ENCODE results near the gene ZGLP1.
A peak's percentile ranks its signal among the peaks of the same experiment; 100 is the strongest.
"Not testable (repeated sequence)": the region's sequence is repeated elsewhere in the genome, so short reads cannot be mapped to it uniquely, and the experiment has no call there.

The ZGLP1 gene

DNA sequence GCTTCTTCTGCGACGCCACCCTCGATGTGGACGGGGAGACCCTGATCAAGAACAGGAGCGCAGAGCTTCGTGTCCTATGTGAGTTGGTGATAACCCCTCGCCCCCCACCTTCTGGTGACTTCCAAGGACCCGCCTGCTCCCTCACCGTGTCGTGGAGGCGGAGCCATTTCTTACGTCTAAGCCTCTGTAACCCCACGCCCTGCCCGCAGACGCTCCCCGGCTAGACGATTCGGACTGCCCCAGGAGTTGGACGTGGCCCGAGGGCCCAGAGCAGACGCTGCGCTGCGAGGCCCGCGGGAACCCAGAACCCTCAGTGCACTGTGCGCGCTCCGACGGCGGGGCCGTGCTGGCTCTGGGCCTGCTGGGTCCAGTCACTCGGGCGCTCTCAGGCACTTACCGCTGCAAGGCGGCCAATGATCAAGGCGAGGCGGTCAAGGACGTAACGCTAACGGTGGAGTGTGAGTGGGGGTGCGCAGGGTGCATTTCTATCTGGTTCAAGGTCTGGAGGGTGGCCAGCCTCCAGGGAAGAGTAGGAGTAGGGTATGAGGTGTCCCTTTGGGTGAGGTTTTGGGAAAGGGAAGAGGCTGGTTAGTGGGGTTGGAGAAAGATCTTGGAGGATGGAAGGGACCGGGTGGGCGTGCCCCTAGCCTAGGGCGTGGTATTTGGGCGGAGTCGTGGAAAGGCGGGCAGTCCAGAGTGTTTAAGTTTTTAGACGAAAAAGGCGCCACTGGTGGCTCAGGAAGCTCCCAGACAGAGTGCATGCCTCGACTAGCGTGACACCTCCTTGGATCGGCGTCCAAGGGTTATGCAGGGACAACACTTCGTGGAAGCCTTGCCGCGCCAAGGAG is 16.6 kb downstream of the ZGLP1 start:
- DNase-seq = no peak

- no peak for DNase-seq
Measured at GRCh38 chr19:10292206-10292788, 17.3 kb downstream of the ZGLP1 start.

GRCh38 chr19:10291554-10292205 is 17.9 kb downstream of the ZGLP1 start:
- no peak for DNase-seq

DNA sequence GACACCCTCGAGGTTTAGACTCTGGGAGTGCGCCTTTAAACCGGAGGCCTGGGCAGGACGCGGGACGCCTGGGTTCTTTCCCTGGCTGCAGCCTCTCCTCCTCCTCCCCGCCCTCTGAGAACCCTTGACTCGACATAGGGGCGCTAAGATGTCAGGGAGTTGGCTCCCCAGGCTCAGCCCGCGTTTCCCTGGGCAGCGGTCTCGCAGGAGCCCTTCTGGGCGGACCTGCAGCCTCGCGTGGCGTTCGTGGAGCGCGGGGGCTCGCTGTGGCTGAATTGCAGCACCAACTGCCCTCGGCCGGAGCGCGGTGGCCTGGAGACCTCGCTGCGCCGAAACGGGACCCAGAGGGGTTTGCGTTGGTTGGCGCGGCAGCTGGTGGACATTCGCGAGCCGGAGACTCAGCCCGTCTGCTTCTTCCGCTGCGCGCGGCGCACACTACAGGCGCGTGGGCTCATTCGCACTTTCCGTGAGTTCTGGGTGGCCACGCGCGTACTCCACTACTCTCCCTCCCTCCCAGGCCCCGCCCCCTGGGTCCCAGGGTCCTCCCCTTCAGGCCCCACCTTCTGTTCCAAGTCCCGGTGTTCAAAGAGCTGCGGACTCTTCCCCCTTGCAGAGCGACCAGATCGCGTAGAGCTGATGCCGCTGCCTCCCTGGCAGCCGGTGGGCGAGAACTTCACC is 18.6 kb downstream of the ZGLP1 start:
- peak in 1 of 2 experiments; percentile 69 for DNase-seq

GRCh38 chr19:10290357-10290875 is 19.2 kb downstream of the ZGLP1 start:
- DNase-seq = peak in 1 of 2 experiments; percentile 43

DNA sequence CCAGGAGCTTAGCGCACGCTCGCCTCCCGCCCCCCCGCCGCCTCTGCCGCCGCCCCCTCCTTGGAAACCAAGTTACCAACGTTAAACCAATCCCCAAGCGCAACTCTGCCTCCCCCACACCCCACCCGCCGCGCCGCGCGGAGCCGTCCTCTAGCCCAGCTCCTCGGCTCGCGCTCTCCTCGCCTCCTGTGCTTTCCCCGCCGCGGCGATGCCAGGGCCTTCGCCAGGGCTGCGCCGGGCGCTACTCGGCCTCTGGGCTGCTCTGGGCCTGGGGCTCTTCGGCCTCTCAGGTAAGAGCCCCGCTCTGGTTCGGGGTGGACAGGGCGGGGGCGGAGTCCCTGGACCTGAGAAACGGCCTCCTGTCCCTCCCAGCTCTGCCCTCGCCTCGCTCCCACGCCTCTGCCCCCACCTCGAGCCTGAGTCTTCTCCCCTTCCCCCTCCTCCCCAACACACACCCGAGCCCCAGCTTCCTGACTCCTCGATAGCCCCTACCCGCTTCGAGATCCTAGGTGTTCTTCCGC is 19.7 kb downstream of the ZGLP1 start, which contains the start of gene ICAM5:
ICAM5 (plus strand) TSS at position 117 of the 521 bp plus-strand sequence; CDS start at position 209, 92 bp downstream.
- no peak for DNase-seq

DNA sequence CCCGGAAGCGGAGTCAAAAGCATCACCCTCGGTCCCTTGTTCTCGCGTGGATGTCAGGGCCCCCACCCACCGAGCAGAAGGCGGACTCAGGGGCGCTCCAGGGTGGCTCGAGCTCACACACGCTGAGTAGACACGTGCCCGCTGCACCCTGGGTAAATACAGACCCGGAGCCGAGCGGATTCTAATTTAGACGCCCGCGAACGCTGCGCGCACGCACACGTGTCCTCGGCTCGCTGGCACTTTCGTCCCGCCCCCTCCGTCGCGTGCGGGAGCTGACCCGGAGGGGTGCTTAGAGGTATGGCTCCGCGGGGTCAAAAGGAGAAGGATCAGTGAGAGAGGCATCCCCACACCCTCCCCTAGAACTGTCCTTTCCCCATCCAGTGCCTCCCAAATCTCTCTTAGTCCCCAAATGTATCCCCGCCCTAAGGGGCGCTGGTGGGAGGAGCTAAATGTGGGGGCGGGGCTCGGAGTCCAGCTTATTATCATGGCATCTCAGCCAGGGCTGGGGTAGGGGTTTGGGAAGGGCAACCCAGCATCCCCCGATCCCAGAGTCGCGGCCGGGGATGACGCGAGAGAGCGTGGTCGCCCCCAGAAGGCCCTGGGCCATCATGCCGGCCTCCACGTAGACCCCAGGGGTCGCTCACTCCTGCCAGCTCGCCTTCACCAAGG is 20.3 kb downstream of the ZGLP1 start:
- DNase-seq = peak; percentile 64 to 80

DNA sequence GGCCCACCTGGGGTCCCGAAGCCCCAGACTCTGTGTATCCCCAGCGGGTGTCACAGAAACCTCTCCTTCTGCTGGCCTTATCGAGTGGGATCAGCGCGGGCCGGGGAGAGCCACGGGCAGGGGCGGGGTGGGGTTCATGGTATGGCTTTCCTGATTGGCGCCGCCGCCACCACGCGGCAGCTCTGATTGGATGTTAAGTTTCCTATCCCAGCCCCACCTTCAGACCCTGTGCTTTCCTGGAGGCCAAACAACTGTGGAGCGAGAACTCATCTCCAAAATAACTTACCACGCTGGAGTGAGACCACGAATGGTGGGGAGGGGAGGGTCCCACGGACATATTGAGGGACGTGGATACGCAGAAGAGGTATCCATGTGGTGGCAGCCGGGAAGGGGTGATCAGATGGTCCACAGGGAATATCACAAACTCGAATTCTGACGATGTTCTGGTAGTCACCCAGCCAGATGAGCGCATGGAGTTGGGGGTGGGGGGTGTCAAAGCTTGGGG is 20.9 kb downstream of the ZGLP1 start:
- peak; percentile 42 to 73 for DNase-seq

DNA sequence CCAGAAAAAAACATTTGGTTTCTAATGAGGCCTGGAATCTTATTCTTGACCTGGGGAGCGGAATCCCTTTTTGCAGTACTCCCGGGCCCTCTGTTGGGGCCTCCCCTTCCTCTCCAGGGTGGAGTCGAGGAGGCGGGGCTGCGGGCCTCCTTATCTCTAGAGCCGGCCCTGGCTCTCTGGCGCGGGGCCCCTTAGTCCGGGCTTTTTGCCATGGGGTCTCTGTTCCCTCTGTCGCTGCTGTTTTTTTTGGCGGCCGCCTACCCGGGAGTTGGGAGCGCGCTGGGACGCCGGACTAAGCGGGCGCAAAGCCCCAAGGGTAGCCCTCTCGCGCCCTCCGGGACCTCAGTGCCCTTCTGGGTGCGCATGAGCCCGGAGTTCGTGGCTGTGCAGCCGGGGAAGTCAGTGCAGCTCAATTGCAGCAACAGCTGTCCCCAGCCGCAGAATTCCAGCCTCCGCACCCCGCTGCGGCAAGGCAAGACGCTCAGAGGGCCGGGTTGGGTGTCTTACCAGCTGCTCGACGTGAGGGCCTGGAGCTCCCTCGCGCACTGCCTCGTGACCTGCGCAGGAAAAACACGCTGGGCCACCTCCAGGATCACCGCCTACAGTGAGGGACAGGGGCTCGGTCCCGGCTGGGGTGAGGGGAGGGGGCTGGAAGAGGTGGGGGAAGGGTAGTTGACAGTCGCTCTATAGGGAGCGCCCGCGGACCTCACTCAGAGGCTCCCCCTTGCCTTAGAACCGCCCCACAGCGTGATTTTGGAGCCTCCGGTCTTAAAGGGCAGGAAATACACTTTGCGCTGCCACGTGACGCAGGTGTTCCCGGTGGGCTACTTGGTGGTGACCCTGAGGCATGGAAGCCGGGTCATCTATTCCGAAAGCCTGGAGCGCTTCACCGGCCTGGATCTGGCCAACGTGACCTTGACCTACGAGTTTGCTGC is 22.5 kb downstream of the ZGLP1 start, which contains the start of gene ICAM4:
ICAM4 (plus strand) TSS at position 153 of the 935 bp plus-strand sequence; CDS start at position 211, 58 bp downstream.
- DNase-seq = no peak

DNA sequence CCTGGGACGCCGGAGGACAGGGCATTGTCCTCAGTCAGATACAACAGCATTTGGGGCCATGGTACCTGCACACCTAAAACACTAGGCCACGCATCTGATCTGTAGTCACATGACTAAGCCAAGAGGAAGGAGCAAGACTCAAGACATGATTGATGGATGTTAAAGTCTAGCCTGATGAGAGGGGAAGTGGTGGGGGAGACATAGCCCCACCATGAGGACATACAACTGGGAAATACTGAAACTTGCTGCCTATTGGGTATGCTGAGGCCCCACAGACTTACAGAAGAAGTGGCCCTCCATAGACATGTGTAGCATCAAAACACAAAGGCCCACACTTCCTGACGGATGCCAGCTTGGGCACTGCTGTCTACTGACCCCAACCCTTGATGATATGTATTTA is 24.2 kb downstream of the ZGLP1 start:
- no peak for DNase-seq

GRCh38 chr19:10284960-10285278 is 24.7 kb downstream of the ZGLP1 start:
- DNase-seq = no peak

DNA sequence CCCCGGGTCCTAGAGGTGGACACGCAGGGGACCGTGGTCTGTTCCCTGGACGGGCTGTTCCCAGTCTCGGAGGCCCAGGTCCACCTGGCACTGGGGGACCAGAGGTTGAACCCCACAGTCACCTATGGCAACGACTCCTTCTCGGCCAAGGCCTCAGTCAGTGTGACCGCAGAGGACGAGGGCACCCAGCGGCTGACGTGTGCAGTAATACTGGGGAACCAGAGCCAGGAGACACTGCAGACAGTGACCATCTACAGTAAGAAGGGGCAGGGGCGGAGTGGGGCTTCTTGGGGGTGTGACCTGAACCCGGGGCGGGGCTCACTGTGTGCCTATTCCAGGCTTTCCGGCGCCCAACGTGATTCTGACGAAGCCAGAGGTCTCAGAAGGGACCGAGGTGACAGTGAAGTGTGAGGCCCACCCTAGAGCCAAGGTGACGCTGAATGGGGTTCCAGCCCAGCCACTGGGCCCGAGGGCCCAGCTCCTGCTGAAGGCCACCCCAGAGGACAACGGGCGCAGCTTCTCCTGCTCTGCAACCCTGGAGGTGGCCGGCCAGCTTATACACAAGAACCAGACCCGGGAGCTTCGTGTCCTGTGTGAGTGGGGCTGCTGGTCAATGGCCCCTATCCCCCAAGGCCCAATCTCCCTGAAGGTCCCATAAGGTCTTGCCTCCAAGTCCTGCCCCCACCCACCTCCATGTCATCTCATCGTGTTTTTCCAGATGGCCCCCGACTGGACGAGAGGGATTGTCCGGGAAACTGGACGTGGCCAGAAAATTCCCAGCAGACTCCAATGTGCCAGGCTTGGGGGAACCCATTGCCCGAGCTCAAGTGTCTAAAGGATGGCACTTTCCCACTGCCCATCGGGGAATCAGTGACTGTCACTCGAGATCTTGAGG is 25.3 kb downstream of the ZGLP1 start:
- no peak for DNase-seq

GRCh38 chr19:10283301-10284064 is 26.1 kb downstream of the ZGLP1 start:
- DNase-seq = no peak

DNA sequence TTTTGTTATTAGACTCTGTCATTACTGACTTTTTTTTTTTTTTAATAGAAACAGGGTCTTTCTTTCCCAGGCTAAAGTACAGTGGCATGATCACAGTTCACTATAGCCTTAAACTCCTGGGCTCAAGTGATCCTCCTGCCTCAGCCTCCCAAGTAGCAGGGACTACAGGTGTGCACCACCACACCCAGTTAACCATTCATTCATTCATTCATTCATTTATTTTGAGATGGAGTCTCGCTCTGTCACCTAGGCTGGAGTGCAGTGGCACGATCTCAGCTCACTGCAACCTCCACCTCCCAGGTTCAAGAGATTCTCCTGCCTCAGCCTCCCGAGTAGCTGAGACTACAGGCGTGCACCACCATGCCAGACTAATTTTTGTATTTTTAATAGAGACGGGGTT is 27.6 kb downstream of the ZGLP1 start:
- not testable (repeated sequence) for DNase-seq

- no peak for DNase-seq
Measured at GRCh38 chr19:10279737-10280442, 29.7 kb downstream of the ZGLP1 start.

- no peak for DNase-seq
Measured at GRCh38 chr19:10278935-10279334, 30.7 kb downstream of the ZGLP1 start.

GRCh38 chr19:10277795-10278589 is 31.6 kb downstream of the ZGLP1 start:
- no peak for DNase-seq
